ENCODE results near the gene SLC6A6. TPM values are rescaled to one million over a fixed set of nuclear protein-coding genes. Genes with fewer than 3 reads are reported as not detected.

The SLC6A6 gene
- 57.1 and 58.9 TPM in 2 replicates for total RNA-seq
- 30.7 and 31.8 TPM in 2 replicates for polyA plus RNA-seq

DNA sequence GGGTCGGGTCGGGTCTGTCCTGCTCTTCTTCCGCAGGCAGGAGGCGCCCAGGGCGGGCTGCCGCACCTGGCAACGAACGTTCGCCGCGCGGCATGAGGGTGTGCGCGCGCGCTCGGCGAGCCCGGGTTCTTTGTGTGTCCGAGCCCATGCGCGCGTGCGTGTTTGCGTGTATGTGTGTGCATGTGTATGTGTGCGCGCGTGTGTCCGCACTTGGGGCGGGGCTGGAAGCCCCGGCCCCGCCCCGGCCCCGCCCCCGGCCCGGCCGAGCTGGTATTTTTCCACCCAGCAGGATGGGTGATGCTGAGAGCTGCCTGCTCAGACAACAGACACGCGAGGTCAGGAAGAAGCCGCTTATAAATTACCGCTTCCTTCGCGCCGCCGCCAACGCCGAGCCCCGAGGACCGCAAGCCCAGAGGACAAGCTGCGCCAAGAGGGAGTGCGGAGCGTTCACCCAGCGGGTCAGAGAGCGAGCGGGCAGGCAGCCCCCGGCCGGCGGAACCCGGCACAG, at the start of gene SLC6A6:
Gene SLC6A6 (plus strand): TSS at position 303 of the 508 bp plus-strand sequence. CDS start 41,029 bp downstream, outside the sequence.
- Histone ChIP-seq H3K27me3 (no peaks in the 10 kb centered on the region), H3K27ac (peak within 1 kb of the TSS; percentile 89), H3K4me3 (peak within 1 kb of the TSS; percentile 80), H4K20me1 (ENCODE audit: insufficient read depth, poor library complexity, severe bottlenecking) (peaks cover 18% of the 10 kb centered on the region), H3K9me2 (replicated peaks; ENCODE audit: insufficient read depth) (no peaks in the 10 kb centered on the region), H3K4me1 (ENCODE audit: insufficient read depth) (peaks cover 24% of the 10 kb centered on the region), H3K9me3 (ENCODE audit: low read depth) (no peaks in the 10 kb centered on the region), H3K36me3 (replicated peaks; ENCODE audit: insufficient read depth, low read depth) (no peaks in the 10 kb centered on the region), H3K79me2 (peaks cover 43% of the 10 kb centered on the region), H3K4me2 (peak within 1 kb of the TSS; percentile 87), H2AFZ (peak within 1 kb of the TSS; percentile 34)
- 1% methylated on average over 56 of the region's 59 CpGs for WGBS (ENCODE audit: low lambda C conversion rate, missing lambda C conversion rate)
- TF ChIP-seq, protein P1, sequence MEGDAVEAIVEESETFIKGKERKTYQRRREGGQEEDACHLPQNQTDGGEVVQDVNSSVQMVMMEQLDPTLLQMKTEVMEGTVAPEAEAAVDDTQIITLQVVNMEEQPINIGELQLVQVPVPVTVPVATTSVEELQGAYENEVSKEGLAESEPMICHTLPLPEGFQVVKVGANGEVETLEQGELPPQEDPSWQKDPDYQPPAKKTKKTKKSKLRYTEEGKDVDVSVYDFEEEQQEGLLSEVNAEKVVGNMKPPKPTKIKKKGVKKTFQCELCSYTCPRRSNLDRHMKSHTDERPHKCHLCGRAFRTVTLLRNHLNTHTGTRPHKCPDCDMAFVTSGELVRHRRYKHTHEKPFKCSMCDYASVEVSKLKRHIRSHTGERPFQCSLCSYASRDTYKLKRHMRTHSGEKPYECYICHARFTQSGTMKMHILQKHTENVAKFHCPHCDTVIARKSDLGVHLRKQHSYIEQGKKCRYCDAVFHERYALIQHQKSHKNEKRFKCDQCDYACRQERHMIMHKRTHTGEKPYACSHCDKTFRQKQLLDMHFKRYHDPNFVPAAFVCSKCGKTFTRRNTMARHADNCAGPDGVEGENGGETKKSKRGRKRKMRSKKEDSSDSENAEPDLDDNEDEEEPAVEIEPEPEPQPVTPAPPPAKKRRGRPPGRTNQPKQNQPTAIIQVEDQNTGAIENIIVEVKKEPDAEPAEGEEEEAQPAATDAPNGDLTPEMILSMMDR (IDR thresholded peaks at IDR 0.05; ENCODE audit: poor library complexity) = peak; percentile 49
- no peak for TF ChIP-seq EZH2phosphoT487 (IDR thresholded peaks at IDR 0.05; ENCODE audit: low read depth, severe bottlenecking, unreplicated experiment)
- TF ChIP-seq EZH2 (IDR thresholded peaks at IDR 0.05; ENCODE audit: borderline replicate concordance) = no peak
- peak; percentile 98 for DNase-seq (ENCODE audit: low spot score)

DNA sequence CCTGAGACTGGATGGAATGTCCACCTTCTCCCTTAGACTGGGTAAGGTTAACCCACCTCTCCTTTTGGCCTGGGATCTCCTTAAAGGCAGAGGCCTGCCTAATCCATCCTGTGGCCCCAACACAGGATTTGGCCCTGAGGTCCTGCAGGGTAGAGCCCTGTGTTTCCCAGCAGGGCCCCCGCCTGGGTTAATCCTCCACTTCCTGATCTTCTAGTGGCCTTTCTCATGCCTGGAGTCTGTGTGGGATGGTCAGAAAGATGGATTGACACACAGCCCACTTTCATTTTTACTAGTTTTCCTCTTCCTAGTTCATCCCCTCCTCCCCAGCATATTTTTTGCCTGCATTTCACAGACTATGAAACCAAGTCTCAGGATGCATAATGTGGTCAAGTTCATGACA, 48.9 kb upstream of the SLC6A6 start:
- Histone ChIP-seq H3K4me3 (no peak overlapping the region), H3K36me3 (replicated peaks; ENCODE audit: insufficient read depth, low read depth) (no peaks in the 10 kb centered on the region), H3K79me2 (no peaks in the 10 kb centered on the region), H3K4me1 (ENCODE audit: insufficient read depth) (peaks cover 8% of the 10 kb centered on the region), H4K20me1 (ENCODE audit: insufficient read depth, poor library complexity, severe bottlenecking) (no peaks in the 10 kb centered on the region), H3K27me3 (no peaks in the 10 kb centered on the region), H3K9me3 (ENCODE audit: low read depth) (no peaks in the 10 kb centered on the region), H3K9me2 (replicated peaks; ENCODE audit: insufficient read depth) (no peaks in the 10 kb centered on the region), H2AFZ (no peak overlapping the region), H3K4me2 (no peak overlapping the region), H3K27ac (no peak overlapping the region)
- WGBS (ENCODE audit: low lambda C conversion rate, missing lambda C conversion rate) = 41% methylated on average over 1 of the region's 1 CpG
- TF ChIP-seq EZH2 (IDR thresholded peaks at IDR 0.05; ENCODE audit: borderline replicate concordance) = no peak
- TF ChIP-seq, protein P1 (IDR thresholded peaks at IDR 0.05; ENCODE audit: poor library complexity) = no peak
- no peak for TF ChIP-seq EZH2phosphoT487 (IDR thresholded peaks at IDR 0.05; ENCODE audit: low read depth, severe bottlenecking, unreplicated experiment)
- DNase-seq (ENCODE audit: low spot score) = no peak

DNA sequence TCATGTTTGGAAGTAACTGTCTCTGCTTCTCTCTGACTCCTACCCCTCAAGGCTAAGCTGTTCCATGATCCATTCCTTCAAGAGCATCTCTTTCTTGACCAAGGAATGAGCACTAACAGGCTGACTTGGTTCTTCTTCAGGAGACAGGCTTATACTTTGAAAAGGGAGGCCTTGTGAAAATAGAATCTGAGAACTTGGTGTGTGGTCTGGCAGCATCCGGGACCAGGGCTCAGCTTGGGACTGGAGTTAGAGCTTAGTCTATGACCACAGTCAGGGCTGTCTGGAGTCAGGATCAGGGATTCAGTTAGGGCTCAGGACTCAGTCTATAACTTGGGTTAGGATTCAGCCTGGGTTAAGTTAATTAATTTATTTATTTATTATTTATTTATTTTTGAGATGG, 44.9 kb upstream of the SLC6A6 start:
- H3K9me3 ChIP-seq (ENCODE audit: low read depth) = no peaks in the 10 kb centered on the region
- no peak overlapping the region for H3K4me3 ChIP-seq
- no peak for DNase-seq (ENCODE audit: low spot score)
- peaks cover 21% of the 10 kb centered on the region for H3K4me1 ChIP-seq (ENCODE audit: insufficient read depth)
- no peaks in the 10 kb centered on the region for H3K27me3 ChIP-seq
- no peaks in the 10 kb centered on the region for H4K20me1 ChIP-seq (ENCODE audit: insufficient read depth, poor library complexity, severe bottlenecking)
- H3K27ac ChIP-seq = no peak overlapping the region
- no peaks in the 10 kb centered on the region for H3K79me2 ChIP-seq
- no peak overlapping the region for H3K4me2 ChIP-seq
- no peaks in the 10 kb centered on the region for H3K9me2 ChIP-seq (replicated peaks; ENCODE audit: insufficient read depth)
- no peaks in the 10 kb centered on the region for H3K36me3 ChIP-seq (replicated peaks; ENCODE audit: insufficient read depth, low read depth)
- H2AFZ ChIP-seq = no peak overlapping the region
- TF ChIP-seq EZH2 (IDR thresholded peaks at IDR 0.05; ENCODE audit: borderline replicate concordance) (no peak), EZH2phosphoT487 (IDR thresholded peaks at IDR 0.05; ENCODE audit: low read depth, severe bottlenecking, unreplicated experiment) (no peak)
- TF ChIP-seq, protein P1 (IDR thresholded peaks at IDR 0.05; ENCODE audit: poor library complexity) = no peak
- WGBS (ENCODE audit: low lambda C conversion rate, missing lambda C conversion rate) = 59% methylated on average over 1 of the region's 1 CpG

Measured in hepatocyte (in vitro differentiated cells).